AG09309 (cell line): Measurements from ENCODE around the gene CADPS2.

Source experiments
- DNase-seq: peaks from one replicate; pipeline ENCODE4 v3.0.0-alpha.2; 2010; ENCODE audit warnings: low read depth
- H3K4me3 ChIP-seq: 2 replicates; pipeline ENCODE4 v1.5.1; 2011; ENCODE audit warnings: mild to moderate bottlenecking, low read depth, low read length, moderate library complexity; ENCODE audit not compliant: control insufficient read depth
- TF ChIP-seq, protein P1 (sequence below): IDR thresholded peaks from 2 replicates; pipeline ENCODE4 v1.5.1; 2011; ENCODE audit warnings: mild to moderate bottlenecking, low read depth, low read length, inconsistent platforms; ENCODE audit not compliant: insufficient read depth, control insufficient read depth; ENCODE audit errors: missing control alignments

Gene CADPS2

DNA sequence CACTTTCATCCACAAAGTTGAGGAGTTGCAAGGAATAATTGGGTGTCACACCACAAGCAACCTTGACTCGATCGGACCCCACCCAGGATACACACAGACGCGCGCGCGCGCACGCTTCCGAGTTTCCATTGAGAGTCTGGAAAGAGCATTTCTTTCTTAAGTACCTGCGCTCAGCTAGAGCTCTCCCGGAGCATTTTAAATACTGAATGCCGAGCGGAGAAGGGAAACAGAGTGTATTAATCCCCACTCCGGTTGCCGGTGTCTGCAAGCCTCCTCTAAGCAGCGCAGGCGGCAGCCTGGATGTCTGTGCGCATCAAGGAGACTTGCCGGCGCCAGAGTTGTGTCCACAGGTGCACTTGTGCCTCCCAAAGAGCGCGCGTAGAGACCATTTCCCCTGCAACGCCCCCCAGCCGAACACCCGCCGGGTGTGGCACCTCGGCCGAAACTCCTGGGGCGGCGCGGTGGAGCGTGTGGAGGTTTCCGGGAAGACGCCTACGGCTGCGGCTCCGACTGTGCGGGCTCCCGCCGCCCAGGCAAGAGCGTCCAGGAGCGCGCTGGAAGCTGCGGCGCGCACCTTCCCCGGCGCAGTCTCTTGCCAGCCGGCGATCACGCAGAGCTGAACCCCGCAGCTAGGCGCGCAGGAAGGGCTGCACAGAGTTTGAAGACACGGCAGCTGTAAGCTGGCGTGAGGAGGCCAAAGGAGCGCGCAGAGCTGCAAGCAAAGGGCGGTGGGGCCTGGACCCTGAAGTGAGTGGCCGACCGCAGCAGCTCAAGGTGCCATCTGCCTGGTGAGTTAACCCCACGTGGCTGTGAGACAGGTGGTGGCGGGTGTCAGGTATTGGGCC lies 580.6 kb downstream of the CADPS2 start:
- TF ChIP-seq, protein P1, sequence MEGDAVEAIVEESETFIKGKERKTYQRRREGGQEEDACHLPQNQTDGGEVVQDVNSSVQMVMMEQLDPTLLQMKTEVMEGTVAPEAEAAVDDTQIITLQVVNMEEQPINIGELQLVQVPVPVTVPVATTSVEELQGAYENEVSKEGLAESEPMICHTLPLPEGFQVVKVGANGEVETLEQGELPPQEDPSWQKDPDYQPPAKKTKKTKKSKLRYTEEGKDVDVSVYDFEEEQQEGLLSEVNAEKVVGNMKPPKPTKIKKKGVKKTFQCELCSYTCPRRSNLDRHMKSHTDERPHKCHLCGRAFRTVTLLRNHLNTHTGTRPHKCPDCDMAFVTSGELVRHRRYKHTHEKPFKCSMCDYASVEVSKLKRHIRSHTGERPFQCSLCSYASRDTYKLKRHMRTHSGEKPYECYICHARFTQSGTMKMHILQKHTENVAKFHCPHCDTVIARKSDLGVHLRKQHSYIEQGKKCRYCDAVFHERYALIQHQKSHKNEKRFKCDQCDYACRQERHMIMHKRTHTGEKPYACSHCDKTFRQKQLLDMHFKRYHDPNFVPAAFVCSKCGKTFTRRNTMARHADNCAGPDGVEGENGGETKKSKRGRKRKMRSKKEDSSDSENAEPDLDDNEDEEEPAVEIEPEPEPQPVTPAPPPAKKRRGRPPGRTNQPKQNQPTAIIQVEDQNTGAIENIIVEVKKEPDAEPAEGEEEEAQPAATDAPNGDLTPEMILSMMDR, result no peak
- DNase-seq, result no peak
- no peak overlapping the region for H3K4me3 ChIP-seq

DNA sequence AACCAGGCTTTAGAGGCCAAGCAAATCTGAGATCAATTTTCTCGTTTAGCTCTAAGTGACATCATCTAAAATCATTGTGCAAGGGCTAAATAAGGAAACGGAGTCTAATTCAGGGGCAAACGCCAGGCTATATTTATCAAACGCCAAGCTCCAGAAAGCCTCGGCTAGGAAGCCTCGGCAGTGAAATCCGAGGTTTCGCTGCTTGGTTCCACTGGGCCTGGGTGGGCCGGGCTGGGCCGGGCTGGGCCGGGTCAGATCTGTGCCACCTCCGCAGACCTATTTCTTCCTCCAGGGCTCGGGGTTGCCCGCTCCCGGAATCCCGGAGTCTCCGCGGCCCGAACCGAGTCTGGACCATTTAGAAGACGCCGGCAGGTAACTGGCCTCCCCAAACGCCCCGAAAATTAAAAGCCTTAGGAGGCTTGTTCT lies 581.3 kb downstream of the CADPS2 start:
- DNase-seq, result no peak
- TF ChIP-seq, protein P1, result no peak
- H3K4me3 ChIP-seq, result no peak overlapping the region

DNA sequence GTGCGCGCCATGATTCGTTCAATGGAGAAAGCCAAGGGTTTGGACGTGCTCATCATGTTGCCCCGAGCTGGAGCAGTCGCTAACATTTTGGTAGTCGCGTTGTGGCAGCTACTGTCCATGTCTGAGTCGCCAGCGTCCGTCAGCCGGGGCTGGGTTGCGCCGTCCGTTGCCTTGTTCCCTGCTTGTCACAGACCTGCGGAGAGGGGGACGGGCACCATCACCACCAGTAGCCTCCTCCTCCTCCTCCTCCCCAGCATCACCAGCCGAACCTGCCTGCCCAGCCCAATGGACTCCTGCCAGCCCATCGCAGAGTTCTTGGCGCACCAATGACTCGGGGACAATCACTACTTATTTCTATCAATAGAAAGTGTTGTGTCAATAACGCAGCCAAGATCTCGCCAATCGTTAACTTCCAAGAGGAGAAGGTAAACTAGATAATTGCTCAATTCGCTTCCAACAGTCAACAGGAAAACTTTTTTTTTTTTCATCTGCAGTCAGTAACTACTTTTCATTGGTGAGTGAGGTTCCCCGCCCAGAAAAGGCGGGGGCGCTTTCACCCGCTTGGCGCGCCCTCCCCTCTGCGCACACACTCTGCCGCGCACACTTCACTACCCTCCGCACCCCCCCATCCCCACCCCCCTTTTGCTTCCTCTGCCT lies 581.8 kb downstream of the CADPS2 start, which contains the start of gene FEZF1:
Gene FEZF1 (minus strand): TSS at position 432 of the 657 bp plus-strand sequence. CDS start 313 bp downstream, at position 119.
- no peak within 1 kb of the TSS for H3K4me3 ChIP-seq
- TF ChIP-seq, protein P1, result no peak
- no peak for DNase-seq

DNA sequence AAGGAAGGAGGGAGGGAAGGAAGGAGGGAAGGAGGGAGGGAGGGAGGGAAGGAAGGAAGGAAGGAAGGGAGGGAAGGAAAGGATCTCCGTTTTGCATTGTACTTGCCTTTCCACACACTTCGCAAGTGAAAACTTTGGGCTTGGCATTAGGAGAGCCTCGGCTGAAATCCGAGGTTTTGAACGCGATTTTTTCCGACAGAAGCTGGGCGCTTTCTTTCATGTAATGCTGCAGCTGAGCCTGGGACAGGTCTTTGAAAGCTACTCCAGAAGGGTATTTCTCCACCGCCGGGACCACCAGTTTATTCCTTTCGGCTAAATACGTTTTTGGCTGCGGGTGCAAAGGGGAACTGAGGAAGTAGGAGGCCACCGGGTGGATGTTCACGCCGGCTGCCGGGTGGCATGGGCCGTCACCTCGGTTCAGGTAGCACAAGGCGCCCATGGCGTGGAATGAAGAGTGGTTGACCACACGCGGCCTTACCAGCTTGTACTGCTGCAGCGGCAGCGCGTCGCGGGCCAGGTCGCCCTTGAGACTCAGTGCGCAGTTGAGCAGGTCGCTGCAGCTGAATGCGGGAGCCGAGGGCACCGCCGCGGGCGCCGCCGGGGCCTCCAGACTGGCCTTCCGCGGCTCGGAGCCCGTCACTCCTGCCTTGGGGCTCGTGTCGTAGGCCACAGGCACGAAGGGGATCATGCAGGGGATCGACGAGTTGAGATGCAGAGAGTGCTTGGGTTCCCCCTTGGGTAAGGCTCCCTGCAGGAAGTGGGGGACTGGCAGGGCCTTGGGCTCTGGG lies 582.5 kb downstream of the CADPS2 start:
- TF ChIP-seq, protein P1, result no peak
- no peak for DNase-seq
- no peak overlapping the region for H3K4me3 ChIP-seq

DNA sequence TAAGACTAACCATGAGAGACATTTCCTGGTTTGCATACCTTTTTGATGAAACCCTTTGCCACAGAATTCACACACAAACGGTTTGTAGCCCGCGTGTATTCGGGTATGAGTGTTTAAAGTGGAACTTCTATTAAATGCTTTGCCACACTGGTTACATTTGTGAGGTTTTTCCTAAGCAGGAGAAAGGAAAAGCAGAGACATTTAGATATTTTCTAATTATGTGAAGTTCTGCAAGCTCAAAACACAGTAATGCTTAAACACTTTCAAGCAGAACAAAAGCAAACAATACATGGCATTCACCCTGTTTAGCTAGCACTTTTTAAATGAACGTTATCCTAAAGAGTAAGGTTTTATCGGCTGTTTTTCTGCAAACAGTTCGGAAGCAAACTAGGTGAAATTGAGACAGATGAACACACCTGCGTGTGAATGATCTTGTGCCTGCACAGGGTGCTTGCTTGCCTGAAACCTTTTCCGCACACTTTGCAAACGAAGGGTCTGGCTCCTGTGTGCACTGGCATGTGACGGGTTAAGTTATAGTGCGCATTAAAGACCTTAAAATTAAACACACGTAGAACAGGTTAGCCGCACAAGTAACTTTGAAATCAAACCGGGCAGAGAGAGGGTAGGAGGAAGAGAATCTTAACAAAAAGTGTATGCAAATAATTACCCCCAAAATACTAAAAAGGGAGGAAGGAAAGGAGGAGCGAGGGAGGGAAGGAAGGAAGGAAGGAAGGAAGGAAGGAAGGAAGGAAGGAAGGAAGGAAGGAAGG lies 583.3 kb downstream of the CADPS2 start:
- DNase-seq, result no peak
- TF ChIP-seq, protein P1, result no peak
- H3K4me3 ChIP-seq, result no peak overlapping the region
